ENCODE data around the gene C8A.

DNA sequence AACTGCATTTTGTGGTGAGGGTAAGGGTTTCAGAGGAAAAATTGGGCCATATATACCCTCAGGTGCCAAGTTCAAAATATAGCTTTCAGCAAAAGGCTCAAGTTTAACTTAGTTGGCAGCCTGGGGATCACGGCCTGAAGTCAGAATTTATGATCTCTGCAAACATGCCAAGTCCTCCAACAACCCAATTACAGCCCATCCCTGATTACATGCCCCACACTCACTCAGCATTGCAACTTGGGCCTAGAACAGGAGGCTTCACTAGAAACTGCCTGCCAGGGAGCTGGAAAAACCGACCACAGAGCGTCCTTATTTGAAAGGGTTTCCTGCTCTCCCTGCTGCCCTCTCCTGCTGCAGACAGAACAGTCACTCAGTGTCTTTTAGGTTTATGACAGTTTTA lies 47.8 kb upstream of the C8A start:
- TF ChIP-seq, protein P1, sequence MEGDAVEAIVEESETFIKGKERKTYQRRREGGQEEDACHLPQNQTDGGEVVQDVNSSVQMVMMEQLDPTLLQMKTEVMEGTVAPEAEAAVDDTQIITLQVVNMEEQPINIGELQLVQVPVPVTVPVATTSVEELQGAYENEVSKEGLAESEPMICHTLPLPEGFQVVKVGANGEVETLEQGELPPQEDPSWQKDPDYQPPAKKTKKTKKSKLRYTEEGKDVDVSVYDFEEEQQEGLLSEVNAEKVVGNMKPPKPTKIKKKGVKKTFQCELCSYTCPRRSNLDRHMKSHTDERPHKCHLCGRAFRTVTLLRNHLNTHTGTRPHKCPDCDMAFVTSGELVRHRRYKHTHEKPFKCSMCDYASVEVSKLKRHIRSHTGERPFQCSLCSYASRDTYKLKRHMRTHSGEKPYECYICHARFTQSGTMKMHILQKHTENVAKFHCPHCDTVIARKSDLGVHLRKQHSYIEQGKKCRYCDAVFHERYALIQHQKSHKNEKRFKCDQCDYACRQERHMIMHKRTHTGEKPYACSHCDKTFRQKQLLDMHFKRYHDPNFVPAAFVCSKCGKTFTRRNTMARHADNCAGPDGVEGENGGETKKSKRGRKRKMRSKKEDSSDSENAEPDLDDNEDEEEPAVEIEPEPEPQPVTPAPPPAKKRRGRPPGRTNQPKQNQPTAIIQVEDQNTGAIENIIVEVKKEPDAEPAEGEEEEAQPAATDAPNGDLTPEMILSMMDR (IDR thresholded peaks at IDR 0.05; ENCODE audit: borderline replicate concordance, extremely low read depth, low read length, poor library complexity, severe bottlenecking), result no peak
- TF ChIP-seq EZH2 (IDR thresholded peaks at IDR 0.05; ENCODE audit: borderline replicate concordance, low read depth, low read length, severe bottlenecking), result no peak

Data from DND-41 (cell line).